HEK293 (cell line): ENCODE results near the gene LASP1.

ENCODE experiments used
- ATF2 ChIP-seq: fragments of 450-650 bp; formaldehyde crosslinking; IDR thresholded peaks from 2 replicates; pipeline ENCODE4 v1.5.1; 2016; ENCODE audit warnings: missing biosample characterization, missing genetic modification characterization, low read depth
- GLIS1 ChIP-seq: fragments of 450-650 bp; formaldehyde crosslinking; IDR thresholded peaks from 2 replicates; pipeline ENCODE4 v1.5.1; 2016; ENCODE audit warnings: missing biosample characterization, missing genetic modification characterization
- HIC1 ChIP-seq: fragments of 450-650 bp; formaldehyde crosslinking; IDR thresholded peaks from 2 replicates; pipeline ENCODE4 v1.5.1; 2016; ENCODE audit warnings: missing biosample characterization, missing genetic modification characterization
- HOXD13 ChIP-seq: sonication (generic); formaldehyde crosslinking; IDR thresholded peaks from 2 replicates; pipeline ENCODE4 v1.8.0; 2022; ENCODE audit warnings: missing genetic modification reagents, borderline replicate concordance
- KLF10 ChIP-seq: fragments of 450-650 bp; IDR thresholded peaks from 2 replicates; pipeline ENCODE4 v1.5.1; 2018; ENCODE audit warnings: missing biosample characterization, mild to moderate bottlenecking, missing genetic modification characterization
- KLF16 ChIP-seq: fragments of 450-650 bp; formaldehyde crosslinking; IDR thresholded peaks from 2 replicates; pipeline ENCODE4 v1.5.1; 2017; ENCODE audit warnings: missing biosample characterization, missing genetic modification characterization
- KLF7 ChIP-seq: fragments of 450-650 bp; formaldehyde crosslinking; IDR thresholded peaks from 2 replicates; pipeline ENCODE4 v1.5.1; 2016; ENCODE audit warnings: missing biosample characterization, missing genetic modification characterization, borderline replicate concordance
- PRDM6 ChIP-seq: fragments of 450-650 bp; formaldehyde crosslinking; IDR thresholded peaks from 2 replicates; pipeline ENCODE4 v1.5.1; 2017; ENCODE audit warnings: missing biosample characterization, missing genetic modification characterization
- TRIM28 ChIP-seq: IDR thresholded peaks from 2 replicates; pipeline ENCODE4 v1.6.1; 2011; ENCODE audit warnings: low read length, control low read depth, borderline replicate concordance
- ZBTB21 ChIP-seq: fragments of 450-650 bp; formaldehyde crosslinking; IDR thresholded peaks from 2 replicates; pipeline ENCODE4 v1.5.1; 2017; ENCODE audit warnings: missing biosample characterization, missing genetic modification characterization
- ZBTB48 ChIP-seq: fragments of 450-650 bp; formaldehyde crosslinking; IDR thresholded peaks from 2 replicates; pipeline ENCODE4 v1.5.1; 2016; ENCODE audit warnings: missing biosample characterization, missing genetic modification characterization
- ZBTB6 ChIP-seq: fragments of 450-650 bp; formaldehyde crosslinking; IDR thresholded peaks from 2 replicates; pipeline ENCODE4 v1.5.1; 2017; ENCODE audit warnings: missing biosample characterization, missing genetic modification characterization
- ZEB2 ChIP-seq: fragments of 450-650 bp; formaldehyde crosslinking; IDR thresholded peaks from 2 replicates; pipeline ENCODE4 v1.5.1; 2016; ENCODE audit warnings: missing biosample characterization, missing genetic modification characterization
- ZFHX2 ChIP-seq: fragments of 450-650 bp; formaldehyde crosslinking; conservative IDR thresholded peaks from 2 replicates; pipeline ENCODE4 v1.5.1; 2016; ENCODE audit warnings: missing biosample characterization, missing genetic modification characterization
- ZNF138 ChIP-seq: fragments of 450-650 bp; formaldehyde crosslinking; IDR thresholded peaks from 2 replicates; pipeline ENCODE4 v1.5.1; 2016; ENCODE audit warnings: missing biosample characterization, missing genetic modification characterization, borderline replicate concordance
- ZNF16 ChIP-seq: fragments of 450-650 bp; formaldehyde crosslinking; IDR thresholded peaks from 2 replicates; pipeline ENCODE4 v1.5.1; 2016; ENCODE audit warnings: low read depth, missing biosample characterization, missing genetic modification characterization
- ZNF175 ChIP-seq: fragments of 450-650 bp; formaldehyde crosslinking; IDR thresholded peaks from 2 replicates; pipeline ENCODE4 v1.5.1; 2016; ENCODE audit warnings: missing biosample characterization, missing genetic modification characterization
- ZNF248 ChIP-seq: fragments of 450-650 bp; formaldehyde crosslinking; IDR thresholded peaks from 2 replicates; pipeline ENCODE4 v1.5.1; 2017; ENCODE audit warnings: missing biosample characterization, missing genetic modification characterization
- ZNF292 ChIP-seq: fragments of 450-650 bp; formaldehyde crosslinking; IDR thresholded peaks from 2 replicates; pipeline ENCODE4 v1.5.1; 2016; ENCODE audit warnings: low read depth, missing biosample characterization, missing genetic modification characterization, borderline replicate concordance
- ZNF324 ChIP-seq: fragments of 450-650 bp; formaldehyde crosslinking; IDR thresholded peaks from 2 replicates; pipeline ENCODE4 v1.5.1; 2016; ENCODE audit warnings: missing biosample characterization, missing genetic modification characterization
- ZNF350 ChIP-seq: fragments of 450-650 bp; formaldehyde crosslinking; IDR thresholded peaks from 2 replicates; pipeline ENCODE4 v1.5.0; 2017; ENCODE audit warnings: missing biosample characterization, mild to moderate bottlenecking, missing genetic modification characterization
- ZNF398 ChIP-seq: fragments of 450-650 bp; formaldehyde crosslinking; IDR thresholded peaks from 2 replicates; pipeline ENCODE4 v1.5.1; 2017; ENCODE audit warnings: missing biosample characterization, missing genetic modification characterization
- ZNF404 ChIP-seq: fragments of 450-650 bp; formaldehyde crosslinking; IDR thresholded peaks from 2 replicates; pipeline ENCODE4 v1.5.1; 2017; ENCODE audit warnings: missing biosample characterization, missing genetic modification characterization
- ZNF639 ChIP-seq: fragments of 450-650 bp; formaldehyde crosslinking; IDR thresholded peaks from 2 replicates; pipeline ENCODE4 v1.5.1; 2016; ENCODE audit warnings: missing biosample characterization, missing genetic modification characterization
- ZNF654 ChIP-seq: fragments of 450-650 bp; formaldehyde crosslinking; IDR thresholded peaks from 2 replicates; pipeline ENCODE4 v1.5.1; 2016; ENCODE audit warnings: low read depth, missing biosample characterization, missing genetic modification characterization
- ZNF677 ChIP-seq: fragments of 450-650 bp; IDR thresholded peaks from 2 replicates; pipeline ENCODE4 v1.5.0; 2018; ENCODE audit warnings: missing biosample characterization, mild to moderate bottlenecking, missing genetic modification characterization, moderate library complexity
- ZNF768 ChIP-seq: fragments of 450-650 bp; formaldehyde crosslinking; IDR thresholded peaks from 2 replicates; pipeline ENCODE4 v1.5.1; 2018; ENCODE audit warnings: missing biosample characterization, mild to moderate bottlenecking, missing genetic modification characterization
- ZNF785 ChIP-seq: fragments of 450-650 bp; formaldehyde crosslinking; IDR thresholded peaks from 2 replicates; pipeline ENCODE4 v1.5.1; 2016; ENCODE audit warnings: missing biosample characterization, missing genetic modification characterization
- ZNF791 ChIP-seq: fragments of 450-650 bp; formaldehyde crosslinking; IDR thresholded peaks from 2 replicates; pipeline ENCODE4 v1.5.1; 2016; ENCODE audit warnings: missing biosample characterization, missing genetic modification characterization
- ZNF837 ChIP-seq: fragments of 450-650 bp; formaldehyde crosslinking; IDR thresholded peaks from 2 replicates; pipeline ENCODE4 v1.5.1; 2016; ENCODE audit warnings: missing biosample characterization, missing genetic modification characterization

LASP1 gene

GRCh38 chr17:38853292-38854219 lies 16.3 kb upstream of the LASP1 start, which contains the start of gene RPL23 (continued):
- TF ChIP-seq ZNF837 = no peak
- peak; percentile 44; the same call in 1 of the 2 replicates for TF ChIP-seq ZBTB48 (tag by site-specific recombination)
- no peak for TF ChIP-seq ZNF175 (tag by site-specific recombination)
- TF ChIP-seq ZNF768 (tag by site-specific recombination) = no peak
- TF ChIP-seq ZEB2 (tag by site-specific recombination) = peak; percentile 72
- TF ChIP-seq ZNF404 (tag by site-specific recombination) = no peak
- no peak for TF ChIP-seq ZBTB6 (tag by site-specific recombination)
- peak; percentile 85 for TF ChIP-seq KLF16
- TF ChIP-seq ZNF791 (tag by site-specific recombination) = no peak
- peak; percentile 99 for TF ChIP-seq ZBTB21 (tag by site-specific recombination)
- TF ChIP-seq PRDM6 (tag by site-specific recombination) = no peak
- TF ChIP-seq ZNF677 (tag by site-specific recombination) = no peak
- TF ChIP-seq ZNF324 (tag by site-specific recombination) = peak; percentile 61; the same call in 1 of the 2 replicates
- TF ChIP-seq ZNF138 (tag by site-specific recombination) = no peak
- no peak for TF ChIP-seq ZNF292 (tag by site-specific recombination)
- TF ChIP-seq ZNF785 (tag by site-specific recombination) = peak; percentile 69; the same call in 1 of the 2 replicates
- peak; percentile 37; the same call in 1 of the 2 replicates for TF ChIP-seq TRIM28
- TF ChIP-seq KLF10 = peak; percentile 82
- TF ChIP-seq HIC1 (tag by site-specific recombination) = peak; percentile 37; the same call in 1 of the 2 replicates
- peak; percentile 66 for TF ChIP-seq ZFHX2
- no peak for TF ChIP-seq HOXD13
- no peak; the same call in none of the 2 replicates for TF ChIP-seq ZNF639 (tag by site-specific recombination)
- TF ChIP-seq ZNF350 (tag by site-specific recombination) = no peak
- no peak for TF ChIP-seq ZNF248
- no peak; the same call in 1 of the 2 replicates for TF ChIP-seq ZNF398 (tag by site-specific recombination)
- TF ChIP-seq ATF2 (tag by site-specific recombination) = peak; percentile 89
- TF ChIP-seq ZNF654 (tag by site-specific recombination) = no peak; the same call in 1 of the 2 replicates
- no peak; the same call in 1 of the 2 replicates for TF ChIP-seq KLF7 (tag by site-specific recombination)
- TF ChIP-seq GLIS1 (tag by site-specific recombination) = 0 out of 2 replicates have a peak, but pooled peaks have one; percentile 34
- no peak for TF ChIP-seq ZNF16 (tag by site-specific recombination)
